Central memory CD8-positive, alpha-beta T cell (primary cell): ENCODE results near the gene C4A.
A peak's percentile ranks its signal among the peaks of the same experiment; 100 is the strongest.
"Not testable (repeated sequence)": the region's sequence is repeated elsewhere in the genome, so short reads cannot be mapped to it uniquely, and the experiment has no call there.

Source experiments
- ATAC-seq: fragments of 150-1000 bp; cut with Tn5 transposase; replicated peaks from 2 replicates; pipeline ENCODE4 v1.10.0; 2022; ENCODE audit warnings: mild to moderate bottlenecking, moderate FRiP score, moderate number of reproducible peaks; ENCODE audit not compliant: poor library complexity, severe bottlenecking; ENCODE audit errors: extremely low read depth
- DNase-seq, 2 donors: peaks; one replicate each; pipeline ENCODE4 v3.0.0; 2021; ENCODE audit warnings: low spot score in 2 of 2
- H3K27ac Mint-ChIP-seq: one replicate; pipeline ENCODE4 v1.8.0; 2022; ENCODE audit warnings: low read depth, mild to moderate bottlenecking, moderate library complexity, mixed read lengths
- H3K27me3 Mint-ChIP-seq: one replicate; pipeline ENCODE4 v1.8.0; 2022; ENCODE audit warnings: mixed read lengths
- H3K36me3 Mint-ChIP-seq: one replicate; pipeline ENCODE4 v1.8.0; 2022; ENCODE audit warnings: mild to moderate bottlenecking, moderate library complexity, mixed read lengths; ENCODE audit not compliant: insufficient read depth
- H3K4me1 Mint-ChIP-seq: one replicate; pipeline ENCODE4 v1.8.0; 2022; ENCODE audit warnings: mixed read lengths
- H3K4me3 Mint-ChIP-seq: one replicate; pipeline ENCODE4 v1.8.0; 2022; ENCODE audit warnings: mild to moderate bottlenecking, moderate library complexity, mixed read lengths
- H3K9me3 Mint-ChIP-seq: one replicate; pipeline ENCODE4 v1.8.0; 2022; ENCODE audit warnings: mixed read lengths

Gene C4A

GRCh38 chr6:31966997-31967925 lies 14.6 kb upstream of the C4A start:
- no peak overlapping the region for H3K4me3 Mint-ChIP-seq
- no peaks in the 10 kb centered on the region for H3K27me3 Mint-ChIP-seq
- H3K27ac Mint-ChIP-seq = peak overlapping the region; percentile 57
- peaks cover 35% of the 10 kb centered on the region for H3K4me1 Mint-ChIP-seq
- no peak for ATAC-seq
- H3K36me3 Mint-ChIP-seq = peaks cover 52% of the 10 kb centered on the region
- no peak for DNase-seq
- no peaks in the 10 kb centered on the region for H3K9me3 Mint-ChIP-seq

GRCh38 chr6:31967926-31968320 lies 13.9 kb upstream of the C4A start:
- no peak for ATAC-seq
- DNase-seq = no peak
- H3K4me3 Mint-ChIP-seq = no peak overlapping the region
- peaks cover 37% of the 10 kb centered on the region for H3K4me1 Mint-ChIP-seq
- H3K9me3 Mint-ChIP-seq = no peaks in the 10 kb centered on the region
- no peaks in the 10 kb centered on the region for H3K27me3 Mint-ChIP-seq
- peaks cover 55% of the 10 kb centered on the region for H3K36me3 Mint-ChIP-seq
- peak overlapping the region; percentile 39 for H3K27ac Mint-ChIP-seq

GRCh38 chr6:31968326-31968725 lies 13.5 kb upstream of the C4A start:
- H3K36me3 Mint-ChIP-seq = peaks cover 54% of the 10 kb centered on the region
- H3K9me3 Mint-ChIP-seq = no peaks in the 10 kb centered on the region
- no peak for DNase-seq
- no peak overlapping the region for H3K4me3 Mint-ChIP-seq
- peaks cover 40% of the 10 kb centered on the region for H3K4me1 Mint-ChIP-seq
- ATAC-seq = no peak
- no peaks in the 10 kb centered on the region for H3K27me3 Mint-ChIP-seq
- peak overlapping the region; percentile 39 for H3K27ac Mint-ChIP-seq

- Mint-ChIP-seq H3K4me3 (peak overlapping the region; percentile 81), H3K4me1 (peaks cover 47% of the 10 kb centered on the region), H3K27me3 (no peaks in the 10 kb centered on the region), H3K36me3 (peaks cover 54% of the 10 kb centered on the region), H3K27ac (peak overlapping the region; percentile 99), H3K9me3 (no peaks in the 10 kb centered on the region)
- ATAC-seq (no peak), DNase-seq (no peak)
Measured at GRCh38 chr6:31968791-31969711, 12.8 kb upstream of the C4A start.

GRCh38 chr6:31969712-31970603 lies 11.9 kb upstream of the C4A start:
- no peak for DNase-seq
- Mint-ChIP-seq H3K9me3 (no peaks in the 10 kb centered on the region), H3K36me3 (peaks cover 46% of the 10 kb centered on the region), H3K27ac (peak overlapping the region; percentile 99), H3K4me1 (peaks cover 48% of the 10 kb centered on the region), H3K4me3 (peak overlapping the region; percentile 81), H3K27me3 (no peaks in the 10 kb centered on the region)
- ATAC-seq = no peak

- peaks cover 48% of the 10 kb centered on the region for H3K4me1 Mint-ChIP-seq
- no peaks in the 10 kb centered on the region for H3K9me3 Mint-ChIP-seq
- peak overlapping the region; percentile 99 for H3K27ac Mint-ChIP-seq
- H3K27me3 Mint-ChIP-seq = no peaks in the 10 kb centered on the region
- H3K36me3 Mint-ChIP-seq = peaks cover 39% of the 10 kb centered on the region
- no peak for ATAC-seq
- peak overlapping the region; percentile 81 for H3K4me3 Mint-ChIP-seq
- no peak for DNase-seq
Measured at GRCh38 chr6:31970604-31971271, 11.1 kb upstream of the C4A start.

GRCh38 chr6:31971279-31971992 lies 10.4 kb upstream of the C4A start:
- no peaks in the 10 kb centered on the region for H3K9me3 Mint-ChIP-seq
- no peaks in the 10 kb centered on the region for H3K27me3 Mint-ChIP-seq
- ATAC-seq = no peak
- H3K4me1 Mint-ChIP-seq = peaks cover 48% of the 10 kb centered on the region
- H3K4me3 Mint-ChIP-seq = peak overlapping the region; percentile 81
- H3K27ac Mint-ChIP-seq = peak overlapping the region; percentile 99
- DNase-seq = peak in 1 of 2 donors; percentile 27
- peaks cover 34% of the 10 kb centered on the region for H3K36me3 Mint-ChIP-seq

- Mint-ChIP-seq H3K9me3 (no peaks in the 10 kb centered on the region), H3K27ac (peak within 1 kb of the TSS; percentile 99), H3K4me3 (peak within 1 kb of the TSS; percentile 81), H3K36me3 (peaks cover 29% of the 10 kb centered on the region), H3K27me3 (no peaks in the 10 kb centered on the region), H3K4me1 (peaks cover 45% of the 10 kb centered on the region)
- peak; percentile 95 to 100 for DNase-seq
- ATAC-seq = peak; percentile 96
Measured at GRCh38 chr6:31971993-31972708, 9.7 kb upstream of the C4A start, which contains the start of gene DXO. Gene DXO, minus strand, starts transcription at chr6:31972138. Its CDS starts 463 bp downstream, at chr6:31971675.

GRCh38 chr6:31972709-31973350 lies 9.0 kb upstream of the C4A start:
- DNase-seq (no peak), ATAC-seq (no peak)
- peak overlapping the region; percentile 81 for H3K4me3 Mint-ChIP-seq
- no peaks in the 10 kb centered on the region for H3K27me3 Mint-ChIP-seq
- H3K27ac Mint-ChIP-seq = peak overlapping the region; percentile 99
- peaks cover 39% of the 10 kb centered on the region for H3K4me1 Mint-ChIP-seq
- peaks cover 25% of the 10 kb centered on the region for H3K36me3 Mint-ChIP-seq
- no peaks in the 10 kb centered on the region for H3K9me3 Mint-ChIP-seq

- DNase-seq = not testable (repeated sequence)
- H3K4me1 Mint-ChIP-seq = peaks cover 24% of the 10 kb centered on the region
Measured at GRCh38 chr6:31976065-31976464, 5.8 kb upstream of the C4A start.

More at GRCh38 chr6:31976065-31976464, 5.8 kb upstream of the C4A start:
- H3K27ac Mint-ChIP-seq, H3K4me3 Mint-ChIP-seq, ATAC-seq, H3K9me3 Mint-ChIP-seq, H3K27me3 Mint-ChIP-seq: not testable (repeated sequence)
- H3K36me3 Mint-ChIP-seq = peaks cover 19% of the 10 kb centered on the region
